A673 (cell line): ENCODE results near the gene C2orf76. TPM values are rescaled to one million over a fixed set of nuclear protein-coding genes. Genes with fewer than 3 reads are reported as not detected.
"Not testable (repeated sequence)": the region's sequence is repeated elsewhere in the genome, so short reads cannot be mapped to it uniquely, and the experiment has no call there.

Experiments used
- BruUV-seq: library from RNA; stranded (reverse); fragments of 400-500 nt; replicated peaks from 2 replicates; lab custom pipeline; 2021; lab: Mats Ljungman, UMichigan
- CTCF ChIA-PET: fragments of 300-600 bp; sonication (Branson Sonifier 250); formaldehyde crosslinking; loops from one replicate; lab custom pipeline; 2022; ENCODE audit warnings: antibody characterized with exemption; lab: Charles Lee
- POLR2A ChIA-PET: fragments of 300-600 bp; sonication (Branson Sonifier 250); formaldehyde crosslinking; loops from one replicate; lab custom pipeline; 2022; ENCODE audit warnings: antibody characterized with exemption; ENCODE audit not compliant: low non-redundant PET; lab: Charles Lee
- DNase-seq: peaks from one replicate; pipeline ENCODE4 v3.0.0-alpha.2; 2015; ENCODE audit warnings: low spot score
- H3K27ac ChIP-seq: fragments of 200-600 bp; sonication (generic); 2 replicates; pipeline ENCODE4 v1.5.1; 2016; ENCODE audit warnings: mixed run types, low read depth, mild to moderate bottlenecking, mixed read lengths, antibody characterized with exemption, low read length; ENCODE audit not compliant: poor library complexity, severe bottlenecking
- H3K27me3 ChIP-seq: fragments of 200-600 bp; sonication (generic); replicated peaks from 2 replicates; pipeline ENCODE4 v1.6.1; 2017; ENCODE audit warnings: mixed run types, low read depth, mild to moderate bottlenecking, mixed read lengths, antibody characterized with exemption, low read length; ENCODE audit not compliant: insufficient read depth, poor library complexity
- H3K36me3 ChIP-seq: fragments of 200-600 bp; sonication (generic); 2 replicates; pipeline ENCODE4 v1.6.1; 2016; ENCODE audit warnings: mixed run types, mild to moderate bottlenecking, mixed read lengths, antibody characterized with exemption, low read length; ENCODE audit not compliant: insufficient read depth, poor library complexity, severe bottlenecking
- H3K4me1 ChIP-seq: fragments of 200-600 bp; sonication (generic); 2 replicates; pipeline ENCODE4 v1.6.1; 2017; ENCODE audit warnings: mixed run types, mild to moderate bottlenecking, mixed read lengths, antibody characterized with exemption, low read length; ENCODE audit not compliant: insufficient read depth, poor library complexity, severe bottlenecking
- H3K4me3 ChIP-seq: fragments of 200-600 bp; sonication (generic); 2 replicates; pipeline ENCODE4 v1.5.1; 2016; ENCODE audit warnings: low read depth, mixed run types, mild to moderate bottlenecking, mixed read lengths, low read length; ENCODE audit not compliant: poor library complexity, severe bottlenecking
- H3K9me3 ChIP-seq: fragments of 200-600 bp; sonication (generic); 2 replicates; pipeline ENCODE4 v1.6.1; 2016; ENCODE audit warnings: mixed run types, low read depth, mild to moderate bottlenecking, mixed read lengths, antibody characterized with exemption, low read length; ENCODE audit not compliant: poor library complexity, severe bottlenecking
- CTCF ChIP-seq: fragments of 300-800, 200-600 bp; sonication (generic); conservative IDR thresholded peaks from 2 replicates; pipeline ENCODE4 v1.5.1; 2017; ENCODE audit warnings: low read depth, mild to moderate bottlenecking, antibody characterized with exemption, low read length, moderate library complexity, mixed read lengths
- EZH2 ChIP-seq: fragments of 200-600 bp; sonication (generic); IDR thresholded peaks from 2 replicates; pipeline ENCODE4 v1.6.1; 2017; ENCODE audit warnings: borderline replicate concordance, low read depth, mild to moderate bottlenecking, mixed read lengths, antibody characterized with exemption, low read length; ENCODE audit not compliant: poor library complexity, severe bottlenecking
- intact Hi-C: fragments of 100-400 bp; cut with micrococcal nuclease; formaldehyde crosslinking; loops from one replicate; pipeline ENCODE4 v1.10.0; 2022; ENCODE audit not compliant: unreplicated experiment
- total RNA-seq: library from RNA; stranded (reverse); gene quantifications from 2 replicates; pipeline ENCODE4 v1.2.3, GENCODE V29; 2021

C2orf76 gene
- total RNA-seq, 1 experiment from 2014 or later: 13.4 TPM

- intact Hi-C loops: loop anchor here (5.0 kb wide), 1 partner anchor 122 kb away; no protein-coding TSS in a partner anchor
- no TSS peak for BruUV-seq
- Histone ChIP-seq H3K4me3 (no peak overlapping the region), H3K9me3 (no peaks in the 10 kb centered on the region), H3K27ac (no peak overlapping the region), H3K27me3 (no peaks in the 10 kb centered on the region), H3K36me3 (no peaks in the 10 kb centered on the region), H3K4me1 (peaks cover 7% of the 10 kb centered on the region)
- DNase-seq: no peak
- ChIA-PET POLR2A (no interaction called here), CTCF (no interaction called here)
- no peak for TF ChIP-seq CTCF
- TF ChIP-seq EZH2: no peak
Measured at GRCh38 chr2:119405151-119405550, 38.5 kb upstream of the C2orf76 start.

GRCh38 chr2:119403618-119404017 is 37.0 kb upstream of the C2orf76 start:
- intact Hi-C loops, DNase-seq, BruUV-seq: not testable (repeated sequence)

GRCh38 chr2:119402645-119403560 is 36.3 kb upstream of the C2orf76 start:
- ChIA-PET CTCF (no interaction called here), POLR2A (no interaction called here)
- Histone ChIP-seq H3K27me3 (no peaks in the 10 kb centered on the region), H3K36me3 (no peaks in the 10 kb centered on the region), H3K4me1 (peaks cover 2% of the 10 kb centered on the region), H3K4me3 (no peak overlapping the region), H3K27ac (no peak overlapping the region), H3K9me3 (no peaks in the 10 kb centered on the region)
- TF ChIP-seq CTCF: no peak
- no peak for TF ChIP-seq EZH2
- DNase-seq: peak; percentile 29
- BruUV-seq: no TSS peak
- intact Hi-C loops: no loop called here

More at GRCh38 chr2:119403618-119404017, 37.0 kb upstream of the C2orf76 start:
- ChIA-PET POLR2A (interaction anchor here (0.5 kb wide), 1 partner anchor 74 kb away, joined by 4 read pairs; no protein-coding TSS in a partner anchor), CTCF (interaction anchor here (0.6 kb wide), 1 partner anchor 255 kb away, joined by 3 read pairs; no protein-coding TSS in a partner anchor)
- not testable (repeated sequence) for H3K4me1 ChIP-seq, H3K27ac ChIP-seq, H3K36me3 ChIP-seq, H3K9me3 ChIP-seq, H3K4me3 ChIP-seq, H3K27me3 ChIP-seq

- TF ChIP-seq EZH2: no peak
- TF ChIP-seq CTCF: no peak
- no peak overlapping the region for H3K27ac ChIP-seq
- H3K4me3 ChIP-seq: no peak overlapping the region
- H3K27me3 ChIP-seq: no peaks in the 10 kb centered on the region
- no TSS peak for BruUV-seq
- no peaks in the 10 kb centered on the region for H3K9me3 ChIP-seq
- CTCF ChIA-PET: no interaction called here
- DNase-seq: no peak
- POLR2A ChIA-PET: no interaction called here
- H3K36me3 ChIP-seq: no peaks in the 10 kb centered on the region
- no peaks in the 10 kb centered on the region for H3K4me1 ChIP-seq
- intact Hi-C loops: no loop called here
Measured at GRCh38 chr2:119402106-119402505, 35.5 kb upstream of the C2orf76 start.
